Mononuclear cell (primary cell): ENCODE data around the gene MKX. TPM values are rescaled to one million over a fixed set of nuclear protein-coding genes. Genes with fewer than 3 reads are reported as not detected.

ENCODE experiments used
- H3K27me3 ChIP-seq: 2 replicates; pipeline ENCODE4 v1.6.0; 2011; ENCODE audit warnings: low read length, control low read depth; ENCODE audit not compliant: insufficient read depth
- H3K4me1 ChIP-seq: 2 replicates; pipeline ENCODE4 v1.5.1; 2011; ENCODE audit warnings: mild to moderate bottlenecking, low read length, control low read depth; ENCODE audit not compliant: insufficient read depth
- H3K4me3 ChIP-seq: 2 replicates; pipeline ENCODE4 v1.5.1; 2011; ENCODE audit warnings: mild to moderate bottlenecking, low read length, moderate library complexity
- H3K9me3 ChIP-seq: 2 replicates; pipeline ENCODE4 v1.5.1; 2011; ENCODE audit warnings: low read depth, mild to moderate bottlenecking, control low read depth, low read length
- total RNA-seq: library from RNA; depleted of rRNA; stranded (reverse); fragments of >200 nt; gene quantifications from one replicate; pipeline ENCODE4 v1.2.3, GENCODE V29; 2012

Gene MKX
- total RNA-seq, 1 donor: not detected

DNA sequence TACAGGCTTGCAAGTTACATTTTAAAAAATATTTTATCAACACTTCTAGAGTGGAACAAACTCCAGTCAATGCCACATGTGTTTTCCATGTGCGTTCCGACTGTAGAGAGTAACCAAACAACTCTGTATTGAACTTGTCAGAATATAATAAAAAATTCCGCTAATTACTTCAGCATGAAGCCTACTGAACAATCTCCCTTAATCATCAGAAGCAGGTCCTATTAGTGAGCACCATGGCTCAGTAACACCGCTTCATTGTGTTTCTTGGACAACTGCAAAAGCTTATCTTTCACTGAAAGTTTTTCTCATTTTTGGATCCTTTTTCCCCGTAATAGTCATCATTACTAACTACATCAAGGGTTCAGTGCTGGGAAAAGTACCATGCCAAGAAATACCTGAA lies 117.0 kb downstream of the MKX start:
- Histone ChIP-seq H3K9me3 (no peaks in the 10 kb centered on the region), H3K4me1 (no peaks in the 10 kb centered on the region)

DNA sequence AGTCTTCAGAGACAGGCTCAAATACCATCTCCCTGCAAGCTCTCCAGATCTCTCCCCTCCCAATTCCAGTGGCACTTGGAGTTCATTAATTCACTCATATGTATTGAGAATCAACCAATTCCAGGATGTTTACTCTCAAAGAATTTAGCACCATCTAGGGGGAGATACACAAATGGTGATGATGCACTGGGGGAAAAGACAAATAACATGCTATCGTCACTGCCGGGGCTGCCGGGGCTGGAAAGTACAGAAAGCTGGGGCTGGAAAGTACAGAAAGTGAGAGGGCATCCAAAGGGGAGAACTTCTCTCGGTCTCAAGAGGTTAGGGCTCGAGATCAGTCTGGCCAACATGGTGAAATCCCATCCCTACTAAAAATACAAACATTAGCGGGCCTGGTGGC lies 118.7 kb downstream of the MKX start:
- Histone ChIP-seq H3K4me1 (peaks cover 5% of the 10 kb centered on the region), H3K9me3 (no peaks in the 10 kb centered on the region), H3K27me3 (peaks cover 5% of the 10 kb centered on the region), H3K4me3 (no peak overlapping the region)

More for the DNA sequence above, 117.0 kb downstream of the MKX start:
- H3K4me3 ChIP-seq: no peak overlapping the region
- H3K27me3 ChIP-seq: peaks cover 5% of the 10 kb centered on the region

DNA sequence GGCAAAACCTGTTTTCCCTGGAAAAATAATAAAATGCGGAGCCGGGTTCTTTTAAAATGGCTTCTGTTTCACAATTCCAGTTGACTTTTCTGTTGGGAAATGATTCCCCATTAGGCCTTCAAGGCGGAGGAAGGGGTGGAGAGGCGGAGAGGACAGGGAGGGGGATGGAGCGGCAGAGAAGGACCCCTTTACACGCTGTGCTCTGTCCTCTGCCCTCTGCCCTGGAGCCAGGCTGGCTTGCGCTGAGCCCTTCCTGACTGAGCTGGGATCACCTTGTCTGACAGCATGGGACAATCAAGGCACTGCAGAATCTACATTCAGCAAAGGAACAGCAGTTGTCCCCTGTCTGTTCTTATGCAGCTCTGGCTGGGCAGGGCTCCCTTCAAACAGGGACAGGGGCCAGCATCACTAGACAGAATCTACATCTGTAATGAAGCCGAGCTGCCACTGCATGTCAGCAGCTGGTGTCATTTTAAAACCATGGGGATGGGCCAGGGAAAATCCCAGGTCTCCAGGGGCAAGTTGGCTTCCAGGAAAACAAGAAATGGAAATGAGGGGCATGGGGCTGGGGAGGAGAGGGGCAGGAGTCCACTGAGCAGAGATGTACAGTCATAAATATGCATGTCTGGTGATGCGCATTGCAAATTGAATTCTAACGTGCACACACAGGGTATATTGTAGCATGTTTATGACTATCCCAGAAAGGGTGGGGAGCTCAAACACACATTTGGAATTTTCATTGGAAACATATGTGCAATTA lies 120.0 kb downstream of the MKX start:
- H3K9me3 ChIP-seq: no peaks in the 10 kb centered on the region
- H3K27me3 ChIP-seq: peaks cover 2% of the 10 kb centered on the region
- H3K4me1 ChIP-seq: peaks cover 5% of the 10 kb centered on the region
- no peak overlapping the region for H3K4me3 ChIP-seq

DNA sequence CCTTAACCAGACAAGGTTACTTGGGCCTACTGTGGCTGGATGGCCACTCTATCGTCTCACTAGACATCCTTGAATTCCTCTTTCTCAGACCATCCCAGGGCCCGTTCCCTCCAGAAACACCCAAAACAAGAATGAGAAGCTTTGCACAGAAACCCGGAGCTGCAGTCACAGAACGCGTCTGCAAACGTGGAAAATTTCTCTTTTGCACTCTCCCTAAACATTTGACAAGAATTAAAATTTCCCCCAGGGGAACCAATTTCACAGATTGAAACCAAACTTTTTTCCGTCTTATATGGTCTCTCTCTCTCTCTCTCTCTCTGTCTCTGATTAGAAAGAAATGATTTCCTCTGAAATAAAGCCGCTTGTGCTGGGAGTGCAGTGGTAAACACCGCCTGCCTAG lies 120.7 kb downstream of the MKX start:
- Histone ChIP-seq H3K4me3 (no peak overlapping the region), H3K9me3 (no peaks in the 10 kb centered on the region), H3K27me3 (no peaks in the 10 kb centered on the region), H3K4me1 (peaks cover 5% of the 10 kb centered on the region)

Other genes starting within 250 kb of the MKX start
- gene RAB18, start 241.5 kb downstream of the MKX start, total RNA-seq: 88.4 TPM